NCI-H748 (cell line): ENCODE data around the gene KIT.

Experiments used
- DNase-seq: peaks from one replicate; lab custom pipeline; 2025; ENCODE audit not compliant: unreplicated experiment; lab: John Stamatoyannopoulos, UW

Gene KIT

DNA sequence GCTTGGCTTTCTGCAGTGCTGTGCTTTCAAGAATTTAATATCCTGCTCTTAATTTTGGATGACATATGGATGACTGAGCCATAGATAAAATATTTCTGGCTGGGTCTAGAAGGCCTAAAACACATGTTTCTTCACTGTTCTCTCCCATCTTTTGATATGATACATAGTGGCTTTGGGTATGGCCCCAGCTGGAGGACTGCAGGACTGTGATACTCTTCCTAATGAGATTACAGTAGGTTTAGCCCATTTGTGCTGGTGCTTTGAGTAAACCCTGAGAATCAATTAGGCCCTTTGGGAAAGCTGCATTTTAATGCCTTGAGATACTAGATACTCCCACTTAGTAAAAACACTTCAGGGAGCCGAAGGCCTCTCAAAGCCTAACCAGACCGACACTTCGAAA lies 38.0 kb downstream of the KIT start:
- DNase-seq: no peak

GRCh38 chr4:54696649-54697048 lies 38.9 kb downstream of the KIT start:
- no peak for DNase-seq

- peak; percentile 2 for DNase-seq
These were observed 43.2 kb downstream of the KIT start for GRCh38 chr4:54700986-54701385.

- no peak for DNase-seq
These were observed 45.4 kb downstream of the KIT start for GRCh38 chr4:54703182-54703581.

- no peak for DNase-seq
These were observed 49.6 kb downstream of the KIT start for GRCh38 chr4:54707406-54707805.

DNA sequence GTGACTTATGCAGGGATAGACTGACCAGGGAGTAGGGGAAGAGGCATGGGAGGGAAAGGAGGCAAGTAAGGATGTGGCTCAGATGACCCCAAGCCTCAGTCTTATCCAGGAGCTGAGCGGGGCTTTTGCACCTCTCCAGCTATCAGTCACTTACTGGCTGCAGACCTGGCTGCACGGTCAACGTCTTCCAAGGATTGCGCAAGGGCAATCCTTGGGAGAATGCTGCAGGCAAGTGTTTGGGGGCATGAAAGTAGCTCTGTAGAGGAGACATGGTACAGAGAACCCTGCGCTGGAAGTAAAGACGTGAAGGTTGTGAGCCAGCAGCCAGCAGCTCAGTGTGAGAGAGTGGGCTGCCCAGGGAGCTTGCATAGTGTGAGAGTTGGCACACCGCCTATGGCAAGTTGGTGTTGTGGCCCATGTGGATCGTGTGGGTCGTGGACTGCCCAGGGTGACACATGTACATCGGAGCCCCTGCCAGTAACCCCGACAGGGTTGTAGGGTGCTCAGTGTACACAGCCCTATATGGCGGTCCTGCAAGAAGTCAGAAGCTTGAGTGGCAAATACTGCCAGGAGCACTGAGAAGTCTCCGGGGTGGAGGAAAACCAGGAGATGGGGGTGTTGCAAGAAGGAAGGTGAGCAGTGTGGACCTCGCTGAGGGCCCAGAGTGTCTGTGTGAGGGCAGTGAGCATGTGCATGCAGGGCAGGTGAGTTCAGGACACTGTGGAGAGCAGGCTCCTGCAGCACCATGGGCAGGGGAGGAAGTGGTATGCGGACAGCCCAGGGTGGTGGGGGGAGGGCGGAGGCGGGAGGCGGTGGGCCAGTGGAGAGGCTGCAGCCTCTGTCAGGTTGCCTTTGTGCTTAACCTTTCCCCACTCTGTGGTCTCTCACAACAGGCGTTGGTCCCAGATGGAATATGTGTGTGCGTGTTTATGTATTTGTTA lies 50.9 kb downstream of the KIT start:
- no peak for DNase-seq

DNA sequence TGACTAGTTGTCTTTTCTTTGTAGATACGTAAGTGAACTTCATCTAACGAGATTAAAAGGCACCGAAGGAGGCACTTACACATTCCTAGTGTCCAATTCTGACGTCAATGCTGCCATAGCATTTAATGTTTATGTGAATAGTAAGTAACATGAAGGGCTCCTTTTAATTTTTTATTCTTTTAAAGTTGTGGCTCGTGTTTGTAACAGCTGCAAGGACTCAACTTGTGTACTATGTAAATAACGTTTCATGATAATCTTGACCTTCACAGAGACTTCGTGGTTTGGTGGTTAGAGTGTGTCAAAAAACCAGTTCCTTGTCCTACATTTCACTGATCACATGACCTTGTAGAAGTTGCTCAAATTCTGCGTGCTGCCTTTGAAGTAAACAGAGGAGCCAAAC lies 51.6 kb downstream of the KIT start:
- DNase-seq: no peak

GRCh38 chr4:54712206-54712605 lies 54.4 kb downstream of the KIT start:
- DNase-seq: no peak

- DNase-seq: peak; percentile 5
These were observed 56.9 kb downstream of the KIT start for GRCh38 chr4:54714631-54715030.

DNA sequence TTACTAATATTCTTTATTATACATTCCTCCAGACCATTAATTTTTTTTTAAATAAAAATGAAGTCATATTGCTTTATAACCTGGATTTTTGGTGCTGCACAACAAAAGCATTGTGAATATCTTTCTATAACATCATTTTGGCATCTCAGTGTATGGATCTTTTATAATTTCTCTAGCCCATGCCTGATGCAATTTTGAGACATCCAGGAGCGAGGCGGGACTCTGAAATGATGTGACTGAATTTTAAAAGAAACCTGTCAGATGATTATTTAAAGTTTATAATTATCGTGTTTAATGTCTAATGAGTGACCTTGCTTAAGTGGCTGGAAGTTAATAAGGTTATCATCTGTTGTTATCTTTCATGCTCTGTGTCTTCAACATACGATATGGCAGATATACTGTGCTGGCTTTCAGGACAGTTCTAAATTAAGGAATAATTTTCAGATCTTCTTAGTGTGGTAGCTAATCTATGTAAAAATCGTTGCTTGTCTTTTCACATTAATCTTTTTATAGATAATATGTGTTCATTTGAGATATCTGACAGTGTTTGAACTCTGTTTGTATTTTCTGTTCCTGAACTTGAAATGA lies 58.8 kb downstream of the KIT start:
- DNase-seq: no peak

DNA sequence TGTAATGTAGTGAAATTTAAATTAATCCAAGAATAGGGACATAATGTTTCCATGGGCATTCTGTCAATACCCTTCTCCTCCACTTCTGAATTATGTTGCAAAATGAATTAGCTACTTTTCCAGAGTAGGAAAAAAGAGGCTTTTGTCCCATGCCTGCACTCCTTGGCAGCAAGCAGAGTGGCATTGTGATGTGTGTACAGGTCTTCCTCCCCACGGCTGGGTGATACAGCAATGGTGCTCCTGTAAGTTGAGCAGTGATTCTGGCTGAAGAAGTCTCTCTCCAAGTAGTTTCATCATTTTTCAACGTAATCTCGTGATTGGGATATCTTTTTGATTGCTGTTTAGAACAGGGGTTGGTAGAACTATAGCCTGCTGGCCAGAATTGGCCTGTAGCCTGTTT lies 59.9 kb downstream of the KIT start:
- DNase-seq: no peak

DNA sequence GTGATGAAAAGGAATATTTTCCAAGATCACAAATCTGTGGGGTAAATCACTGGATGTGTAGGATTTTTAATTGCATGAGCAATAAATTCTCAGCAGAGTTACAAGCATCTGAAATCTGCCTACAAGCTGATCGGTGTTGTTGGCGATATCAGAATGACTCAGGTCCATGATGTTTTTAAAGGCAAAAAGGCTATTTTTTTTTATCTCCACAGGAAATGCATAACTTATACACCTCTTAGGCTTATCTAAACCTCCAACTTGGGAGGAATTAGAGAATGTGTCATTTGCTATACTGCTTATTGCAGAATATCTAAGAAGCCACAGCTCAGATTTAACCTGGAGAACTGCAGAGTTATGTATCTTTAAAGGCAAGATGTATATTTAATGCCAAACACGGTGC lies 61.6 kb downstream of the KIT start:
- DNase-seq: no peak

DNA sequence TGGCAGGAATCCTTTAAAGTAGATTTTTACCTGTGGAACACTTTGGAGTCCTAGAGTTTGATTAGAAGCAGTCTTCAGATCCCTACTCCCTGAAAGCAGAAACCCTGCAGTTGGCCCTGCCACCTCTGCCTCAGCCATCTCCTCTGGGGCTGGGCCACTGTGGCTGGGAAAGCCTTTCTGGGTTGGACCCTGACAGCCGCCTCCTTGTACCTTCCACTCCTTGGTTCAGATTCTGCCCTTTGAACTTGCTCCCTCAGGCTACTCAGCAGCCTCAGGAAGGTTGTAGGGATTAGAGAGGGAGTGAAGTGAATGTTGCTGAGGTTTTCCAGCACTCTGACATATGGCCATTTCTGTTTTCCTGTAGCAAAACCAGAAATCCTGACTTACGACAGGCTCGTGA lies 65.5 kb downstream of the KIT start:
- no peak for DNase-seq

- DNase-seq: no peak
These were observed 66.1 kb downstream of the KIT start for GRCh38 chr4:54723820-54724219.

GRCh38 chr4:54726907-54727306 lies 69.2 kb downstream of the KIT start:
- no peak for DNase-seq

DNA sequence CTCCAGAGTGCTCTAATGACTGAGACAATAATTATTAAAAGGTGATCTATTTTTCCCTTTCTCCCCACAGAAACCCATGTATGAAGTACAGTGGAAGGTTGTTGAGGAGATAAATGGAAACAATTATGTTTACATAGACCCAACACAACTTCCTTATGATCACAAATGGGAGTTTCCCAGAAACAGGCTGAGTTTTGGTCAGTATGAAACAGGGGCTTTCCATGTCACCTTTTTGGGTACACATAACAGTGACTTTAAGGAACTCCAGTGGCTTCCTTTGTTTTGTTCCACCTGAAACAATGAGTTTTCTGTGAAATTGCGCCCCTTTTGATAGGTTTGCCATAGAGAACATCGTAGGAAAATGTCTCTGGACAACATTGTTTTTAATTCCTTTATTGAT lies 69.6 kb downstream of the KIT start:
- peak; percentile 5 for DNase-seq

GRCh38 chr4:54728368-54728767 lies 70.6 kb downstream of the KIT start:
- DNase-seq: no peak

DNA sequence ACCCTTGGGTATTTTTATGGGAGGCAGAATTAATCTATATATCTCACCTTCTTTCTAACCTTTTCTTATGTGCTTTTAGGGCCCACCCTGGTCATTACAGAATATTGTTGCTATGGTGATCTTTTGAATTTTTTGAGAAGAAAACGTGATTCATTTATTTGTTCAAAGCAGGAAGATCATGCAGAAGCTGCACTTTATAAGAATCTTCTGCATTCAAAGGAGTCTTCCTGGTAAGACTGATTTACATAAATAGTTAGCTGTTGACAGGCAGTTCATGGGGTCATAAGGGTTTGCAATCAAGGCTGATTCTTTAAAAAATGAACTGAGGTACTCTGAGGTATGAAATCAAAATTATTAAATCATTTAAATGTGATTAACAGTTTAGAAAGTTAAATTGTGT lies 71.5 kb downstream of the KIT start:
- no peak for DNase-seq

GRCh38 chr4:54730581-54730980 lies 72.8 kb downstream of the KIT start:
- no peak for DNase-seq

GRCh38 chr4:54731552-54731951 lies 73.8 kb downstream of the KIT start:
- no peak for DNase-seq

DNA sequence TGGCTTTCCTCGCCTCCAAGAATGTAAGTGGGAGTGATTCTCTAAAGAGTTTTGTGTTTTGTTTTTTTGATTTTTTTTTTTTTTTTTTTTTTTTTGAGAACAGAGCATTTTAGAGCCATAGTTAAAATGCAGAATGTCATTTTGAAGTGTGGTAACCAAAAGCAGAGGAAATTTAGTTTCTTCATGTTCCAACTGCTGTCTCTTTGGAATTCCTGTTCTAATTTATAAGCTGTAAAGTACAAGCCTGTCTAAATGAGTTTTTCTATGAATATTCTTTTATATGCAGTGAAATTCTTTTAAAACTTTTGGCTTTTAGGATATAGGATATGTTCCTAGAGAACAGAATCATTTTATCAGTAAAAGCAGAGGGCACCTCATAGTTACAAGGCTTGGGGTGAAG lies 74.2 kb downstream of the KIT start:
- no peak for DNase-seq

- DNase-seq: no peak
These were observed 79.7 kb downstream of the KIT start for GRCh38 chr4:54737421-54737820.

GRCh38 chr4:54741202-54741601 lies 83.4 kb downstream of the KIT start:
- no peak for DNase-seq
